HG03575 (cell line): ENCODE data around the gene FTMT.

Source experiments
- ATAC-seq: cut with Tn5 transposase; IDR thresholded peaks from one replicate; pipeline ENCODE4 v1.9.1; 2021; ENCODE audit not compliant: unreplicated experiment, insufficient number of reproducible peaks, low FRiP score; ENCODE audit errors: extremely low read depth

The FTMT gene

GRCh38 chr5:121899346-121899745 lies 47.7 kb downstream of the FTMT start:
- ATAC-seq = no peak
